C4-2B (cell line): ENCODE measurements around the gene PGLYRP1.

ENCODE experiments used
- CTCF ChIP-seq: fragments of 450-650 bp; conservative IDR thresholded peaks from 2 replicates; pipeline ENCODE4 v1.5.1; 2017; ENCODE audit warnings: mild to moderate bottlenecking
- ZFX ChIP-seq: fragments of 450-650 bp; IDR thresholded peaks from 2 replicates; pipeline ENCODE4 v1.6.1; 2017

- no peak for TF ChIP-seq CTCF
- no peak for TF ChIP-seq ZFX
These were observed 807 bp downstream of the PGLYRP1 start for GRCh38 chr19:46022061-46022430.
